Muscle of leg (tissue), 11 donors: ENCODE measurements around the gene RSAD2. TPM values are rescaled to one million over a fixed set of nuclear protein-coding genes. Genes with fewer than 3 reads are reported as not detected.

Source experiments
- DNase-seq: peaks from one replicate; pipeline ENCODE4 v3.0.0; 2013
- H3K27ac ChIP-seq: one replicate; pipeline ENCODE4 v1.5.1; 2013; ENCODE audit warnings: mild to moderate bottlenecking, low read length, control low read depth
- H3K27me3 ChIP-seq: one replicate; pipeline ENCODE4 v1.6.1; 2013; ENCODE audit warnings: low read length; ENCODE audit not compliant: control insufficient read depth, insufficient read depth
- H3K36me3 ChIP-seq: one replicate; pipeline ENCODE4 v1.6.1; 2013; ENCODE audit warnings: low read length; ENCODE audit not compliant: control insufficient read depth, insufficient read depth
- H3K4me1 ChIP-seq: one replicate; pipeline ENCODE4 v1.6.1; 2013; ENCODE audit warnings: low read length; ENCODE audit not compliant: control insufficient read depth, insufficient read depth
- H3K4me3 ChIP-seq: one replicate; pipeline ENCODE4 v1.5.1; 2013; ENCODE audit warnings: low read length, control low read depth
- H3K9me3 ChIP-seq: replicated peaks from 2 replicates; pipeline ENCODE4 v1.6.1; 2013; ENCODE audit warnings: low read depth, low read length; ENCODE audit not compliant: control insufficient read depth
- WGBS: methylation state at CpG from one replicate; pipeline ENCODE4 v1.1.5; 2013; ENCODE audit warnings: missing lambda C conversion rate; ENCODE audit not compliant: insufficient coverage; 5-methylcytosine and 5-hydroxymethylcytosine counted together
- polyA plus RNA-seq, 8 donors: library from polyadenylated mRNA; unstranded; fragments of 120-200 nt; gene quantifications; one replicate each; pipeline versions ENCODE4 v1.2.1 to v1.2.3, GENCODE V29; 2013; ENCODE audit warnings: inconsistent platforms in 1 of 8, low replicate concordance in 1 of 8; ENCODE audit not compliant: insufficient read length in 8 of 8, insufficient read depth in 1 of 8
- total RNA-seq: library from RNA; stranded (reverse); fragments of 120-200 nt; gene quantifications from one replicate; pipeline ENCODE4 v1.2.4, GENCODE V29; 2013

The RSAD2 gene
- total and polyA plus RNA-seq, 9 donors = 2.6 to 5.1 (median 3.1) TPM

GRCh38 chr2:6879011-6879410 is 1.4 kb downstream of the RSAD2 start:
- no peak for DNase-seq
- peak overlapping the region; percentile 41 for H3K4me3 ChIP-seq
- H3K27ac ChIP-seq = no peak overlapping the region
- H3K9me3 ChIP-seq = peaks cover 1% of the 10 kb centered on the region
- 50% methylated on average over 1 of the region's 2 CpGs for WGBS
- H3K27me3 ChIP-seq = no peaks in the 10 kb centered on the region
- peaks cover 22% of the 10 kb centered on the region for H3K4me1 ChIP-seq
- no peaks in the 10 kb centered on the region for H3K36me3 ChIP-seq

GRCh38 chr2:6880200-6880733 is 2.7 kb downstream of the RSAD2 start:
- H3K27me3 ChIP-seq = no peaks in the 10 kb centered on the region
- no peak overlapping the region for H3K4me3 ChIP-seq
- H3K9me3 ChIP-seq = no peaks in the 10 kb centered on the region
- H3K4me1 ChIP-seq = peaks cover 27% of the 10 kb centered on the region
- DNase-seq = no peak
- no peaks in the 10 kb centered on the region for H3K36me3 ChIP-seq
- H3K27ac ChIP-seq = no peak overlapping the region
- no CpG with 5 or more reads among the region's 2 CpGs for WGBS

GRCh38 chr2:6881046-6881445 is 3.5 kb downstream of the RSAD2 start:
- H3K27ac ChIP-seq = no peak overlapping the region
- WGBS = no CpG with 5 or more reads among the region's 1 CpG
- H3K9me3 ChIP-seq = no peaks in the 10 kb centered on the region
- H3K4me1 ChIP-seq = peaks cover 27% of the 10 kb centered on the region
- H3K27me3 ChIP-seq = no peaks in the 10 kb centered on the region
- DNase-seq = no peak
- no peak overlapping the region for H3K4me3 ChIP-seq
- no peaks in the 10 kb centered on the region for H3K36me3 ChIP-seq

GRCh38 chr2:6881516-6881915 is 3.9 kb downstream of the RSAD2 start:
- peaks cover 27% of the 10 kb centered on the region for H3K4me1 ChIP-seq
- no peak overlapping the region for H3K27ac ChIP-seq
- no peak for DNase-seq
- whole genome bisulfite sequencing = 93% methylated on average over 2 of the region's 5 CpGs
- no peaks in the 10 kb centered on the region for H3K36me3 ChIP-seq
- H3K9me3 ChIP-seq = no peaks in the 10 kb centered on the region
- H3K4me3 ChIP-seq = no peak overlapping the region
- no peaks in the 10 kb centered on the region for H3K27me3 ChIP-seq

- WGBS = 0% methylated on average over 1 of the region's 7 CpGs
- Histone ChIP-seq H3K4me1 (peaks cover 20% of the 10 kb centered on the region), H3K27me3 (no peaks in the 10 kb centered on the region), H3K9me3 (no peaks in the 10 kb centered on the region), H3K36me3 (peaks cover 6% of the 10 kb centered on the region), H3K4me3 (no peak overlapping the region), H3K27ac (peak overlapping the region; percentile 60)
- peak; percentile 93 for DNase-seq
Observed at GRCh38 chr2:6883448-6884122, 6.0 kb downstream of the RSAD2 start.

- H3K36me3 ChIP-seq = peaks cover 6% of the 10 kb centered on the region
- no peak overlapping the region for H3K4me3 ChIP-seq
- H3K27me3 ChIP-seq = no peaks in the 10 kb centered on the region
- H3K4me1 ChIP-seq = peaks cover 18% of the 10 kb centered on the region
- no peak overlapping the region for H3K27ac ChIP-seq
- no peaks in the 10 kb centered on the region for H3K9me3 ChIP-seq
- 86% methylated on average over 1 of the region's 2 CpGs for WGBS
- no peak for DNase-seq
Observed at GRCh38 chr2:6885551-6885950, 8.0 kb downstream of the RSAD2 start.

GRCh38 chr2:6885968-6886367 is 8.4 kb downstream of the RSAD2 start:
- WGBS = no CpG with 5 or more reads among the region's 3 CpGs
- H3K36me3 ChIP-seq = peaks cover 6% of the 10 kb centered on the region
- H3K27me3 ChIP-seq = no peaks in the 10 kb centered on the region
- no peak overlapping the region for H3K27ac ChIP-seq
- no peak for DNase-seq
- no peaks in the 10 kb centered on the region for H3K9me3 ChIP-seq
- peaks cover 18% of the 10 kb centered on the region for H3K4me1 ChIP-seq
- H3K4me3 ChIP-seq = no peak overlapping the region

- Histone ChIP-seq H3K4me1 (peaks cover 14% of the 10 kb centered on the region), H3K4me3 (no peak overlapping the region), H3K9me3 (no peaks in the 10 kb centered on the region), H3K27ac (no peak overlapping the region), H3K27me3 (no peaks in the 10 kb centered on the region), H3K36me3 (peaks cover 6% of the 10 kb centered on the region)
- no peak for DNase-seq
- WGBS = 43% methylated on average over 3 of the region's 3 CpGs
Observed at GRCh38 chr2:6887751-6888192, 10.2 kb downstream of the RSAD2 start.

GRCh38 chr2:6888724-6889123 is 11.1 kb downstream of the RSAD2 start:
- Histone ChIP-seq H3K36me3 (peaks cover 7% of the 10 kb centered on the region), H3K27ac (no peak overlapping the region), H3K9me3 (no peaks in the 10 kb centered on the region), H3K4me1 (peaks cover 7% of the 10 kb centered on the region), H3K27me3 (no peaks in the 10 kb centered on the region), H3K4me3 (no peak overlapping the region)
- 100% methylated on average over 1 of the region's 4 CpGs for WGBS
- DNase-seq = no peak

GRCh38 chr2:6893876-6894482 is 16.4 kb downstream of the RSAD2 start:
- no peaks in the 10 kb centered on the region for H3K9me3 ChIP-seq
- H3K4me3 ChIP-seq = no peak overlapping the region
- WGBS = 93% methylated on average over 2 of the region's 2 CpGs
- DNase-seq = no peak
- no peaks in the 10 kb centered on the region for H3K4me1 ChIP-seq
- no peaks in the 10 kb centered on the region for H3K27me3 ChIP-seq
- peaks cover 4% of the 10 kb centered on the region for H3K36me3 ChIP-seq
- no peak overlapping the region for H3K27ac ChIP-seq
